Common myeloid progenitor, CD34-positive (primary cell): ENCODE results near the gene FXYD6.

Source experiments
- CTCF ChIA-PET: fragments of 350-600 bp; sonication (Branson Sonifier 250); formaldehyde crosslinking; loops from one replicate; lab custom pipeline; 2021; ENCODE audit warnings: antibody characterized with exemption; lab: Charles Lee
- POLR2A ChIA-PET: fragments of 350-600 bp; sonication (Branson Sonifier 250); formaldehyde crosslinking; loops from one replicate; lab custom pipeline; 2021; ENCODE audit warnings: antibody characterized with exemption; lab: Charles Lee
- DNase-seq, 3 donors: peaks; one replicate each; pipeline versions ENCODE4 v3.0.0 to v3.0.0-alpha.2; 2013
- H3K27ac ChIP-seq, 2 experiments: 1 replicate in 1 of 2; 2 replicates in 1 of 2; pipeline ENCODE4 v1.7.0; 2013; ENCODE audit warnings: inconsistent platforms in 2 of 2, low read length in 2 of 2, mild to moderate bottlenecking in 2 of 2, low read depth in 1 of 2, moderate library complexity in 1 of 2; ENCODE audit not compliant: severe bottlenecking in 2 of 2, insufficient read depth in 1 of 2, poor library complexity in 1 of 2
- H3K27me3 ChIP-seq, 5 experiments: replicated peaks in 2 of 5; 1 replicate in 3 of 5; 2 replicates in 2 of 5; pipeline versions ENCODE4 v1.6.1 to v1.7.0; 2013; ENCODE audit warnings: low read length in 4 of 5, mild to moderate bottlenecking in 2 of 5, moderate library complexity in 2 of 5, inconsistent platforms in 1 of 5; ENCODE audit not compliant: insufficient read depth in 5 of 5, control insufficient read depth in 4 of 5
- H3K36me3 ChIP-seq, 4 experiments: 1 replicate in 2 of 4; 2 replicates in 2 of 4; pipeline versions ENCODE4 v1.6.1 to v1.7.0; 2013; ENCODE audit warnings: low read length in 3 of 4, control low read depth in 1 of 4, mild to moderate bottlenecking in 1 of 4; ENCODE audit not compliant: control insufficient read depth in 4 of 4, insufficient read depth in 4 of 4
- H3K4me1 ChIP-seq, 4 experiments: 1 replicate in 3 of 4; 2 replicates in 1 of 4; pipeline versions ENCODE4 v1.6.1 to v1.7.1; 2013; ENCODE audit warnings: low read length in 3 of 4, mild to moderate bottlenecking in 3 of 4, control low read depth in 1 of 4, inconsistent platforms in 1 of 4, moderate library complexity in 1 of 4; ENCODE audit not compliant: control insufficient read depth in 4 of 4, insufficient read depth in 4 of 4; ENCODE audit errors: control extremely low read depth in 1 of 4
- H3K4me3 ChIP-seq, 7 experiments: 1 replicate in 4 of 7; 2 replicates in 3 of 7; pipeline versions ENCODE4 v1.5.1 to v1.7.0; 2013; ENCODE audit warnings: mild to moderate bottlenecking in 7 of 7, low read length in 6 of 7, moderate library complexity in 6 of 7, inconsistent platforms in 2 of 7, low read depth in 2 of 7, control low read depth in 1 of 7; ENCODE audit not compliant: insufficient read depth in 4 of 7, control insufficient read depth in 1 of 7; ENCODE audit errors: extremely low read depth in 1 of 7
- H3K9me3 ChIP-seq, 5 experiments: 1 replicate in 4 of 5; 2 replicates in 1 of 5; pipeline versions ENCODE4 v1.6.1 to v1.7.1; 2013; ENCODE audit warnings: low read length in 4 of 5, mild to moderate bottlenecking in 2 of 5, inconsistent platforms in 1 of 5, low read depth in 1 of 5, moderate library complexity in 1 of 5; ENCODE audit not compliant: control insufficient read depth in 4 of 5, insufficient read depth in 2 of 5; ENCODE audit errors: control extremely low read depth in 1 of 5
- WGBS: methylation state at CpG from one replicate; pipeline ENCODE4 v1.1.5; 2013; ENCODE audit not compliant: insufficient coverage; 5-methylcytosine and 5-hydroxymethylcytosine counted together

Gene FXYD6

GRCh38 chr11:117822074-117823033 is 54.1 kb downstream of the FXYD6 start:
- 65% methylated on average over 30 of the region's 33 CpGs for WGBS
- POLR2A ChIA-PET = interaction anchor here (0.6 to 1.7 kb wide), 2 partner anchors 125 to 220 kb away, joined by 4 to 5 read pairs; no protein-coding TSS in a partner anchor
- no peak for DNase-seq

DNA sequence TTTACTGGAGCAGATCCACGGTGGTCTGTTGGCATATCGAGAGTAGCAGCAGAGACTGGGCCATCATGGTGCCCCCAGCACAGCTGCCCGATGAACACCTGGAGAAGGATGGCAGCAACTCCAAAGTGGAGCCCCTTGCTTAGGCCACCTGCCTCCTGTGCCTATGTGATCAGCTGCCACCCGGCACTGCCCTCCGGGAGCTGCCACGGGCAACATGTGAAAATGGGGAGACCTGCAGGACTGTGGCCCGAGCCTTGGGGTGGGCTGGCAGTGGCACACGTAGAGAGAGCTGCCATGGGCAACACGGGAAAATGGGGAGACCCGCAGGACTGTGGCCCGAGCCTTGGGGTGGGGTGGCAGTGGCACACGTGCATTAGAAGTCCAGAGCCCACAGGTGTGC is 55.0 kb downstream of the FXYD6 start:
- Histone ChIP-seq H3K27ac (no peak overlapping the region), H3K36me3 (no peaks in the 10 kb centered on the region), H3K27me3 (no peaks in the 10 kb centered on the region), H3K4me3 (no peak overlapping the region), H3K4me1 (peaks cover 3 to 84% (median 61%) of the 10 kb centered on the region in 4 experiments), H3K9me3 (no peaks in the 10 kb centered on the region)
- ChIA-PET CTCF (interaction anchor here (0.7 to 11.7 kb wide), 13 partner anchors 12 to 377 kb away, joined by 3 to 129 read pairs (median 12); no protein-coding TSS in a partner anchor), POLR2A (no interaction called here)
- WGBS = 92% methylated on average over 11 of the region's 12 CpGs
- no peak for DNase-seq

More at GRCh38 chr11:117822074-117823033, 54.1 kb downstream of the FXYD6 start:
- Histone ChIP-seq H3K4me3 (peak overlapping the region in 1 of 7 experiments; percentile 13), H3K36me3 (no peaks in the 10 kb centered on the region), H3K9me3 (no peaks in the 10 kb centered on the region), H3K4me1 (peaks cover 3 to 75% (median 53%) of the 10 kb centered on the region in 4 experiments), H3K27ac (no peak overlapping the region), H3K27me3 (no peaks in the 10 kb centered on the region)
- CTCF ChIA-PET = interaction anchor here (0.6 to 11.7 kb wide), 23 partner anchors 11 to 321 kb away, joined by 3 to 129 read pairs (median 5); no protein-coding TSS in a partner anchor

- no peak for DNase-seq
- H3K9me3 ChIP-seq = no peaks in the 10 kb centered on the region
- H3K27ac ChIP-seq = no peak overlapping the region
- H3K4me3 ChIP-seq = no peak overlapping the region
- POLR2A ChIA-PET = interaction anchor here (0.6 kb wide), 1 partner anchor 70 kb away, joined by 3 read pairs; no protein-coding TSS in a partner anchor
- no peaks in the 10 kb centered on the region for H3K27me3 ChIP-seq
- 95% methylated on average over 6 of the region's 10 CpGs for WGBS
- no peaks in the 10 kb centered on the region for H3K36me3 ChIP-seq
- H3K4me1 ChIP-seq = peaks cover 3 to 87% (median 65%) of the 10 kb centered on the region in 4 experiments
- CTCF ChIA-PET = interaction anchor here (0.7 to 11.7 kb wide), 18 partner anchors 8 to 394 kb away, joined by 3 to 129 read pairs (median 6); no protein-coding TSS in a partner anchor
These were observed 55.9 kb downstream of the FXYD6 start for GRCh38 chr11:117820516-117820915.

GRCh38 chr11:117820071-117820470 is 56.4 kb downstream of the FXYD6 start:
- whole genome bisulfite sequencing = 93% methylated on average over 8 of the region's 11 CpGs
- no peaks in the 10 kb centered on the region for H3K36me3 ChIP-seq
- peaks cover 3 to 87% (median 65%) of the 10 kb centered on the region in 4 experiments for H3K4me1 ChIP-seq
- CTCF ChIA-PET = interaction anchor here (0.9 to 11.7 kb wide), 15 partner anchors 8 to 394 kb away, joined by 3 to 129 read pairs (median 6); no protein-coding TSS in a partner anchor
- no peak overlapping the region for H3K4me3 ChIP-seq
- no peak overlapping the region for H3K27ac ChIP-seq
- DNase-seq = no peak
- no peaks in the 10 kb centered on the region for H3K27me3 ChIP-seq
- H3K9me3 ChIP-seq = no peaks in the 10 kb centered on the region
- POLR2A ChIA-PET = interaction anchor here (0.6 kb wide), 1 partner anchor 70 kb away, joined by 3 read pairs; no protein-coding TSS in a partner anchor

DNA sequence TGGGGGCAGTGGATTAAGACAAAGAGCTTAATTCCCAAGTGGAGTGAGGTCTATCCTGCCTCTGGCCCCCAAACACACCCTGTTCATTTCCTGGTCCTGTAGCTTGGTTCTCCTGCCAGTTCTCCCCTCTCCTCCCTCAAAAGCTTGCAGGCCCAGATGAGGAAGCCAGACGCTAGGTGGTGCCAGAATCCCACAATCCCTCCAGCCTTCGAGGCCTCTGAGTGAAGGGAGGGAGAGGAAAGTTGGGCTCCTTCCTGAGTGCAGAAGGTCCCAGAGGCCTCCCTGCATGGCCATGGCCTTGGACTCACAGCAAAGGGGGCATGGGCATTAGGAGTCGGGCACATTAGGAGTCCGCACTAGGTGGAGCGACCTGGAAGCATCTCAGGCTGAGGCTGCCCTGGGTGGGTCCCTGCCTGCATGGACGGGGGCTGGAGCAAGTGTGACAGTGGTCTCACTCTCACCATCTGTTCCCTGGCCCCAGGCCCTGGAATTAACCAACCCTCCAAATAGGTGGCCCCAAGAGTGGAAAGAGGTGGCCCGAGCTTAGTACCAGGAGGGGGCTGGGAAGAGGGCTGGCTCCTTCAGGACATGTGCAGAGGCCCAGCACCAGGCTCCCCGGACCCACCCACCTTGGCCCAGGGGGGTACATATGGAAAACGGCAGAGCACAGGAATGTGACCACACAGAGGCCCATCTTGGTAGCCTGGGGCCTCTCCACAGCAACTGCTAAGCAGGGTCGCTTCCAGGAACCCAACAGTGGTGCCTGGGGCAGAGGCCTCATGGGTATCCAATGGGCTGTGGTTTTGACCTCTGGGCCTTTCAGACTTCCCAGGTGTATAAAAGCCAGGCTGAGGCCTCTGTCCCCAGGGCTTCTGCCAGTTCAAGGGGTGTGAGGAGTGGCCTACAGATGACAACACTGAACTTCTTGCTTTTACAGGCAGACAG is 57.1 kb downstream of the FXYD6 start:
- DNase-seq = peak in 1 of 3 donors; percentile 66
- H3K36me3 ChIP-seq = no peaks in the 10 kb centered on the region
- 93% methylated on average over 8 of the region's 10 CpGs for WGBS
- no peak overlapping the region for H3K4me3 ChIP-seq
- H3K27me3 ChIP-seq = no peaks in the 10 kb centered on the region
- POLR2A ChIA-PET = interaction anchor here (1.0 kb wide), 2 partner anchors 11 to 85 kb away, joined by 3 to 5 read pairs; no protein-coding TSS in a partner anchor
- H3K27ac ChIP-seq = no peak overlapping the region
- peaks cover 7 to 87% (median 65%) of the 10 kb centered on the region in 4 experiments for H3K4me1 ChIP-seq
- no peaks in the 10 kb centered on the region for H3K9me3 ChIP-seq
- CTCF ChIA-PET = interaction anchor here (0.7 to 11.7 kb wide), 25 partner anchors 9 to 393 kb away, joined by 3 to 129 read pairs (median 5); partner anchors contain the start of gene TMPRSS13
